Thoracic aorta (tissue), 2 donors: ENCODE data around the gene LGALS16. TPM values are rescaled to one million over a fixed set of nuclear protein-coding genes. Genes with fewer than 3 reads are reported as not detected.
"Not testable (repeated sequence)": the region's sequence is repeated elsewhere in the genome, so short reads cannot be mapped to it uniquely, and the experiment has no call there.

Experiments
- ATAC-seq: fragments of 150-250 bp; one replicate; pipeline ENCODE4 v1.8.0; 2017; ENCODE audit warnings: low read depth; ENCODE audit not compliant: insufficient number of reproducible peaks, low FRiP score
- DNase-seq: peaks from one replicate; pipeline ENCODE4 v3.0.0-alpha.2; 2020; ENCODE audit warnings: low spot score
- H3K27ac ChIP-seq, 2 donors: fragments of 200-600 bp; sonication (generic); 1 replicate in 1 of 2; 2 replicates in 1 of 2; pipeline ENCODE4 v1.5.1; 2016; ENCODE audit warnings: mild to moderate bottlenecking in 2 of 2, moderate library complexity in 2 of 2
- H3K27me3 ChIP-seq: fragments of 200-600 bp; sonication (generic); replicated peaks from 2 replicates; pipeline ENCODE4 v1.6.0; 2016; ENCODE audit warnings: mild to moderate bottlenecking; ENCODE audit not compliant: insufficient read depth
- H3K36me3 ChIP-seq: fragments of 200-600 bp; sonication (generic); one replicate; pipeline ENCODE4 v1.5.1; 2016
- H3K4me1 ChIP-seq, 2 donors: fragments of 200-600 bp; sonication (generic); 1 replicate in 1 of 2; 2 replicates in 1 of 2; pipeline versions ENCODE4 v1.5.1 to v1.6.0; 2016; ENCODE audit warnings: low read depth in 2 of 2, mild to moderate bottlenecking in 1 of 2; ENCODE audit not compliant: control insufficient read depth in 1 of 2
- H3K4me3 ChIP-seq: fragments of 200-600 bp; sonication (generic); 2 replicates; pipeline ENCODE4 v1.5.1; 2016; ENCODE audit warnings: mild to moderate bottlenecking
- H3K9me3 ChIP-seq: fragments of 200-600 bp; sonication (generic); 2 replicates; pipeline ENCODE4 v1.5.1; 2016
- CTCF ChIP-seq: fragments of 200-600 bp; sonication (generic); IDR thresholded peaks from one replicate; pipeline ENCODE4 v1.5.1; 2019; ENCODE audit warnings: antibody characterized with exemption
- total RNA-seq, 2 donors: library from RNA; depleted of rRNA; stranded (reverse); fragments of >200 nt; gene quantifications; one replicate each; pipeline versions ENCODE4 v1.1.0 to v1.2.3, GENCODE V29; 2016

Gene LGALS16
- total RNA-seq, 2 donors from 2014 or later, result not detected

- no peaks in the 10 kb centered on the region for H3K4me1 ChIP-seq
- ATAC-seq (no peak), DNase-seq (no peak)
- H3K4me3 ChIP-seq, result no peak overlapping the region
- no peaks in the 10 kb centered on the region for H3K27me3 ChIP-seq
- no peak overlapping the region for H3K27ac ChIP-seq
- no peaks in the 10 kb centered on the region for H3K9me3 ChIP-seq
- no peak for TF ChIP-seq CTCF
- no peaks in the 10 kb centered on the region for H3K36me3 ChIP-seq
Measured at GRCh38 chr19:39623946-39624345, 31.8 kb upstream of the LGALS16 start.

GRCh38 chr19:39627631-39628030 lies 28.1 kb upstream of the LGALS16 start:
- not testable (repeated sequence) for ATAC-seq, H3K4me3 ChIP-seq

DNA sequence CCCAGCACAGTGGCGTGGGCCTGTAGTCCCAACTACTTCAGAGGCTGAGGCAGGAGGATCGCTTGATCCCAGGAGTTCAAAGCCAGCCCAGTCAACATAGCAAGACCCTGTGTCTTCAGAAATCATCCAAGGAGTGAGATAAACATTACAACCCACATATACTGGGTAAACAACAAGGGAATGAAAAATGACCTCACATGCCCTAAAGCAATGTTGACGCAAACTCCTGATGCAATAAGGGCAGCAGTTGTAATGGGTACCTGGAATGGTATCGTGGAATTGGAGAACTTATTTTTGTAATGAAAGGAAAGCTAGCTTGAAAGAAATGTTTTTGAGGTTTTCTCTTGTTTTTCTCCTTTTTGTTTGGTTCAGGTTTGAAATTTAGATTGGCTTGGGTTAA lies 24.5 kb upstream of the LGALS16 start:
- no peaks in the 10 kb centered on the region for H3K4me1 ChIP-seq
- H3K36me3 ChIP-seq, result no peaks in the 10 kb centered on the region
- ATAC-seq (no peak), DNase-seq (no peak)
- no peak overlapping the region for H3K4me3 ChIP-seq
- no peaks in the 10 kb centered on the region for H3K27me3 ChIP-seq
- no peak overlapping the region for H3K27ac ChIP-seq
- TF ChIP-seq CTCF, result no peak
- H3K9me3 ChIP-seq, result no peaks in the 10 kb centered on the region

More at GRCh38 chr19:39627631-39628030, 28.1 kb upstream of the LGALS16 start:
- not testable (repeated sequence) for H3K9me3 ChIP-seq, DNase-seq, H3K27ac ChIP-seq, H3K27me3 ChIP-seq, H3K36me3 ChIP-seq, H3K4me1 ChIP-seq

DNA sequence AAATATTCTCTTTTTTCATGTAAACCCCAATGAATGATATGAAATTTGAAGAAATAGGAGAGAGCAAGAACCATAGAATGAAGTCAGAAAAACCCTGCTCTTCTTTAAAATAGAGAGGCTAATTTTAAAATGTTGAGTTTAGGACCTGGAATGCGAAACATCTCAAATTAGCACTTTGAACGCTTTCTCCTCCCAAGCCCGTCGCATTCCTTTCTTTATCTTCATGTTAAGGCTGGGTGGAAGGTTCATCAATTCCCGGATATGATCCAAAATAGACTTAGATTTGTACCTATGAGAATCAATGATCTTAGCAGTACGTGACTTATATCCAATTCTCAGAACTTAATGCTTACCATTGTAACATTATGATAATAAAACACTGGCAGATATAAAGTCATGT lies 24.1 kb upstream of the LGALS16 start:
- TF ChIP-seq CTCF, result no peak

DNA sequence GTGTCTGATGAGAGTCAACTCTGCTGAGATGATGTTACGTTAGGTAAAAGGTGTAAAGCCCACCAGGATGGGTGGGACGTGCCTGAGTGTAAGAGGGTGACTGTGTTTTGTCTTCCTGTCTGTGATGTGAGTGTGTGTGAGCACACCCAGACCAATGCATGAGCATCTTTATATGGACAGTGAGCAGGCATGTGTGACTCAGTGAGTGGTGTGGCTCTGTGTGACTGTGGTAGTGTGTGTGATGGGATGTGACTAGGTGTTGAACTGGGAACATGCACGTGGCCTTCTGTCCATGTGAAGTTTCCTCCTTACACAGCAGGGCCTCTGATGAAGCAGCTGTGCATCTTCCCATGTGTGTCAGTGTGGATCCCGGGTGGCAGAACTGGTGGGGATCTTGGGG lies 17.8 kb upstream of the LGALS16 start:
- TF ChIP-seq CTCF, result no peak
- Histone ChIP-seq H3K9me3 (no peaks in the 10 kb centered on the region), H3K4me1 (no peaks in the 10 kb centered on the region), H3K4me3 (no peak overlapping the region), H3K36me3 (no peaks in the 10 kb centered on the region), H3K27ac (no peak overlapping the region), H3K27me3 (no peaks in the 10 kb centered on the region)
- ATAC-seq, result no peak
- DNase-seq, result no peak

More for the DNA sequence above, 24.1 kb upstream of the LGALS16 start:
- Histone ChIP-seq H3K27ac (no peak overlapping the region), H3K36me3 (no peaks in the 10 kb centered on the region), H3K4me3 (no peak overlapping the region), H3K27me3 (no peaks in the 10 kb centered on the region), H3K9me3 (no peaks in the 10 kb centered on the region), H3K4me1 (no peaks in the 10 kb centered on the region)
- no peak for DNase-seq
- no peak for ATAC-seq

- Histone ChIP-seq H3K9me3 (no peaks in the 10 kb centered on the region), H3K4me3 (no peak overlapping the region), H3K4me1 (no peaks in the 10 kb centered on the region), H3K27ac (no peak overlapping the region), H3K27me3 (no peaks in the 10 kb centered on the region), H3K36me3 (no peaks in the 10 kb centered on the region)
- no peak for TF ChIP-seq CTCF
- no peak for ATAC-seq
- DNase-seq, result no peak
Measured at GRCh38 chr19:39641773-39642172, 13.9 kb upstream of the LGALS16 start.
